ENCODE results near the gene CD14.
A peak's percentile ranks its signal among the peaks of the same experiment; 100 is the strongest.
"Not testable (repeated sequence)": the region's sequence is repeated elsewhere in the genome, so short reads cannot be mapped to it uniquely, and the experiment has no call there.

Gene CD14

GRCh38 chr5:140633021-140633471 lies at the start of gene CD14:
TSS of gene CD14 (minus strand) at chr5:140633175. CDS start at chr5:140633071, 104 bp downstream.
- DNase-seq: peak; percentile 48
- H3K9me3 Mint-ChIP-seq: peaks cover 2% of the 10 kb centered on the region
- peaks cover 46% of the 10 kb centered on the region for H3K27me3 Mint-ChIP-seq
- H3K4me3 Mint-ChIP-seq: peak within 1 kb of the TSS; percentile 77
- peaks cover 39% of the 10 kb centered on the region for H3K4me1 Mint-ChIP-seq
- CTCF ChIA-PET: interaction anchor here (0.7 to 1.4 kb wide), 4 partner anchors 8 to 484 kb away, joined by 3 to 4 read pairs (median 4); no protein-coding TSS in a partner anchor
- H3K36me3 Mint-ChIP-seq: peaks cover 1% of the 10 kb centered on the region
- H3K27ac Mint-ChIP-seq: peak within 1 kb of the TSS; percentile 69

DNA sequence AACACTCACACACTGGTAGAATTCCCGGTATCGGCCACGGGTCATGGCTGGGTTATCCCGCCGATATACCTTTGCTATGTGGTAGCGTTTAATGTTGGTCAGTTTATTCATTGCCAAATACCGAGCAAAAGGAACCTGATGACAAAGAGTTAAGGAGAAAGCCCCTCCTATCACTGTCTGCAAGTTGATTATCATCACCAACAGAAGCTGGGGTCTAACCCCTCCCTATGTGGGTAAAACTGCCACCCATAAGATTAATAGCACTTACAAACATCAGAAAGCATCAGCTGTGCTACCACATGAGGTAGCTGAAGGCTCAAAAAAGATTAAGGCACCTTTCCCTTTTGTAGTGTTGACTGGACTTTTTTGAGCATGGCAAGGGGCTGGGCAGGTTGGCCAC lies 46.0 kb upstream of the CD14 start:
- no peaks in the 10 kb centered on the region for H3K4me1 Mint-ChIP-seq
- no peaks in the 10 kb centered on the region for H3K27me3 Mint-ChIP-seq
- no peak overlapping the region for H3K27ac Mint-ChIP-seq
- H3K9me3 Mint-ChIP-seq: no peaks in the 10 kb centered on the region
- CTCF ChIA-PET: no interaction called here
- no peak for DNase-seq
- H3K36me3 Mint-ChIP-seq: peaks cover 49% of the 10 kb centered on the region
- no peak overlapping the region for H3K4me3 Mint-ChIP-seq

DNA sequence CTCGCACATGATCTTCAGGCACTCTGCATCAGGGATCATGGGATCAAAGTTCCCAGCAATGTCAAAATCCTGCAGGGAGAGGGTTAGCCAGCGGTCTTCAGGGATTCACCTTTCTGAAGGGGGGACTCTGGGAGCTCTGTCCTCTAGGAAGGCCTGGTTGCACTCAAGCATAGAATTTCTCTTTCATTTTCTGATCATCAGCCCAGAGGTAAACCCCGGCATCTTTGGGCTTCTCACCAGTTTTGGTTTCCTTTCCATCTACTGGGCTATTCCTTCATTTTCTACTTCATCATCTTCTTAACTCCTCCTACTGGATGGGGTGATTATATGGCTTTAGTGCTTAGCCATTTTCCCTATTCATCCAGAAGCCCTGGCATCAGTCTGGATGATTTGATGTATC lies 45.0 kb upstream of the CD14 start:
- no peaks in the 10 kb centered on the region for H3K9me3 Mint-ChIP-seq
- peaks cover 46% of the 10 kb centered on the region for H3K36me3 Mint-ChIP-seq
- no peaks in the 10 kb centered on the region for H3K4me1 Mint-ChIP-seq
- no peak overlapping the region for H3K27ac Mint-ChIP-seq
- no peak overlapping the region for H3K4me3 Mint-ChIP-seq
- CTCF ChIA-PET: interaction anchor here (0.6 to 0.9 kb wide), 3 partner anchors 9 to 879 kb away, joined by 3 read pairs; no protein-coding TSS in a partner anchor
- H3K27me3 Mint-ChIP-seq: no peaks in the 10 kb centered on the region
- no peak for DNase-seq

DNA sequence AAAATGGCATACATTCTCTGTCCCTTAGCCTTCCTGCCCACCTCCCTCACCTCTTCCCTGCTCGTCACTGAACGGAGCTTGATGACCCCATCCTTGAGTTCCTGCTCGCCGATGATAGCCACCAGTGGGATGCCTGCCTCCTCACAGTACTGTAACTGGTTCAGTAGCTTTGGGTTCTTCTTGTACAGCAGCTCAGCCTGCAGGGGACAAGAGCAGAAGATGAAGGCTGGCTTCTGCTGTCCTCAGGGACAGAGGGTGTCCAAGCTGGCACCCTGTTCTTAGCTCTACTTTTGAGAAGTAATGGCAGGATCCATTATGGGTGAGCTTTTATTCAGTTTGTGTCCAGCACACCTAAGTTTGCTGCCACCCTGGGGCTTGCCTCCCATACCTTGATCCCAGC lies 41.7 kb upstream of the CD14 start:
- no peaks in the 10 kb centered on the region for H3K9me3 Mint-ChIP-seq
- CTCF ChIA-PET: interaction anchor here (1.1 kb wide), 1 partner anchor 36 kb away, joined by 4 read pairs; no protein-coding TSS in a partner anchor
- H3K27ac Mint-ChIP-seq: no peak overlapping the region
- DNase-seq: no peak
- H3K4me1 Mint-ChIP-seq: no peaks in the 10 kb centered on the region
- peaks cover 47% of the 10 kb centered on the region for H3K36me3 Mint-ChIP-seq
- no peak overlapping the region for H3K4me3 Mint-ChIP-seq
- H3K27me3 Mint-ChIP-seq: no peaks in the 10 kb centered on the region

GRCh38 chr5:140674211-140674610 lies 41.2 kb upstream of the CD14 start:
- Mint-ChIP-seq H3K4me1 (no peaks in the 10 kb centered on the region), H3K9me3 (no peaks in the 10 kb centered on the region), H3K27ac (no peak overlapping the region), H3K27me3 (no peaks in the 10 kb centered on the region), H3K4me3 (no peak overlapping the region), H3K36me3 (peaks cover 48% of the 10 kb centered on the region)
- CTCF ChIA-PET: interaction anchor here (1.1 kb wide), 1 partner anchor 36 kb away, joined by 4 read pairs; no protein-coding TSS in a partner anchor
- no peak for DNase-seq

GRCh38 chr5:140673187-140673976 lies 40.4 kb upstream of the CD14 start, which contains the start of gene DND1:
TSS of gene DND1 (minus strand) at chr5:140673576. CDS start at chr5:140673542, 34 bp downstream.
- DNase-seq: no peak
- Mint-ChIP-seq H3K27ac (no peak within 1 kb of the TSS), H3K4me3 (no peak within 1 kb of the TSS), H3K27me3 (no peaks in the 10 kb centered on the region), H3K36me3 (peaks cover 53% of the 10 kb centered on the region), H3K9me3 (no peaks in the 10 kb centered on the region), H3K4me1 (no peaks in the 10 kb centered on the region)
- CTCF ChIA-PET: no interaction called here

- Mint-ChIP-seq H3K27ac (no peak overlapping the region), H3K4me3 (no peak overlapping the region), H3K27me3 (no peaks in the 10 kb centered on the region), H3K4me1 (peaks cover 7% of the 10 kb centered on the region), H3K9me3 (no peaks in the 10 kb centered on the region), H3K36me3 (peaks cover 56% of the 10 kb centered on the region)
- CTCF ChIA-PET: no interaction called here
- peak; percentile 45 for DNase-seq
These were observed 39.6 kb upstream of the CD14 start for GRCh38 chr5:140672455-140673186.

GRCh38 chr5:140671472-140672125 lies 38.6 kb upstream of the CD14 start:
- peaks cover 57% of the 10 kb centered on the region for H3K36me3 Mint-ChIP-seq
- no peaks in the 10 kb centered on the region for H3K9me3 Mint-ChIP-seq
- DNase-seq: no peak
- CTCF ChIA-PET: no interaction called here
- no peaks in the 10 kb centered on the region for H3K27me3 Mint-ChIP-seq
- H3K4me3 Mint-ChIP-seq: no peak overlapping the region
- no peak overlapping the region for H3K27ac Mint-ChIP-seq
- H3K4me1 Mint-ChIP-seq: peaks cover 17% of the 10 kb centered on the region

DNA sequence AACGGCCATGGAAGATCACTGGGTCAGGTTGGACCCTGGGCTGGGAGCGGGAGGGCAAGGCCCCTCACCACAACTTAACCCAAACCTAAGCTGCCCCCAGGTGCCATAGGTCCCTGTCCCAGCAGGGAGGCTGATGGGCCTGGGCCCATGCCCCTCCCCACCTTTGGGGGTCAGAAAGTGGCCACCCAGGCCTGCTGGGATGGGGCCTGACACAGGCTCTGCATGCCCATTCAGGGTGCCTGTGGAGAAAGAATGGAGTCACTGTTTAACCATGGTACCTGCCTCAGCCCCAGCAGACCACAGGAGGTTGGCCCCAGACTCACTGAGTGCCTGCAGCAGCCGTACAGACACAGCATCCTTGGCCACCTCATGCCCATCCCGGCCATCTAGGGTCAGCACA lies 38.1 kb upstream of the CD14 start:
- DNase-seq, CTCF ChIA-PET, H3K27me3 Mint-ChIP-seq, H3K27ac Mint-ChIP-seq, H3K9me3 Mint-ChIP-seq, H3K4me3 Mint-ChIP-seq: not testable (repeated sequence)
- Mint-ChIP-seq H3K36me3 (peaks cover 57% of the 10 kb centered on the region), H3K4me1 (peaks cover 21% of the 10 kb centered on the region)

DNA sequence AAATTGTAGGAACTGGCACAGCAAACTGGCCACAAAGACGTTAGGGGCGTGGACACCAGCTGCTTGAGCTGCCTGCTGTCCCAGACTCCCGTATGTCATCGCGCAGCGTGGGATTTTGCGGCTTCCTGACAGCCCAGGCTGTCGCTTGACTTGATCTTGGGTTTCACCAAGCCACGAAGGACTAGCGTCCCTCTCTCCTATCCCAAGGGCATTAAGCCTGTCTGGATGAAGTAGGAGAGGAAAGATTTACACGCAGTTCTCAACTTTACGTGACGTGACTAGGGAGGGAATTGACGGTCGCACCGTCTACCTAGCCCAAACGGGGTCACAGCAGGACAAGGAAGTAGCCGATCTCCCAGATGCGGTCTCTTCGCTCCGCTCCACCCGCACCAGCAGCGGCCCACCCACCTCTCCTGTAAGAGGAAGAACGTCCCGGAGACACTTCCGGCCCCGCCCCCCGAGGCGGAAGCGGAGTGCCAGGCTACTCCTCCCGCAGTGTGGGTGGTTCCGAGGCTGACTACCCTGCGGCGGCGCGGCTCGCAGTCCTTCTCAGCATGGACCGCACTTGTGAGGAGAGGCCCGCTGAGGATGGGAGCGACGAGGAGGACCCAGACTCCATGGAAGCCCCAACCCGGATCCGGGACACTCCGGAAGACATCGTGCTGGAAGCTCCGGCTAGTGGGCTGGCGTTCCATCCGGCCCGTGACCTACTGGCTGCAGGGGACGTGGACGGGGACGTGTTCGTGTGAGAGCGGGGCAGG lies 31.6 kb upstream of the CD14 start, which contains the start of gene WDR55:
Gene WDR55, plus strand, starts transcription at position 546 of the 761 bp plus-strand sequence. Its CDS starts 9 bp downstream, at position 555.
- H3K9me3 Mint-ChIP-seq: no peaks in the 10 kb centered on the region
- CTCF ChIA-PET: interaction anchor here (1.3 kb wide), 2 partner anchors 13 to 38 kb away, joined by 3 read pairs; no protein-coding TSS in a partner anchor
- H3K27ac Mint-ChIP-seq: peak within 1 kb of the TSS; percentile 96
- DNase-seq: peak; percentile 98
- peaks cover 75% of the 10 kb centered on the region for H3K36me3 Mint-ChIP-seq
- peaks cover 49% of the 10 kb centered on the region for H3K4me1 Mint-ChIP-seq
- H3K27me3 Mint-ChIP-seq: peaks cover 3% of the 10 kb centered on the region
- H3K4me3 Mint-ChIP-seq: peak within 1 kb of the TSS; percentile 94

DNA sequence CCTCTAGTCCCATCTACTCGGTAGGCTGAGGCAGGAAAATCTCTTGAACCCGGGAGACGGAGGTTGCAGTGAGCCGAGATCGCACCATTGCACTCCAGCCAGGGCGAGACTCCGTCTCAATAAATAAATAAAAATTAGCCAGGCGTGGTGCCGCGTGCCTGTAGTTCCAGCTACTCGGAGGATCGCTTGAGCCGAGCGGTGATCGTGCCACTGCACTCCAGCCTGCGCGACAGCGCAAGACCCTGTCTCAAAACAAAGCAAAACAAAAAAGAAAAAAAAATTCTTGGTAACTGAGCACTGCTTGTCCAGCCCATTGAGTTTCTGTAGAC lies 31.0 kb upstream of the CD14 start:
- no peaks in the 10 kb centered on the region for H3K9me3 Mint-ChIP-seq
- CTCF ChIA-PET: interaction anchor here (1.3 kb wide), 1 partner anchor 39 kb away, joined by 3 read pairs; no protein-coding TSS in a partner anchor
- H3K4me1 Mint-ChIP-seq: peaks cover 49% of the 10 kb centered on the region
- no peak for DNase-seq
- H3K4me3 Mint-ChIP-seq: peak overlapping the region; percentile 94
- peaks cover 74% of the 10 kb centered on the region for H3K36me3 Mint-ChIP-seq
- H3K27me3 Mint-ChIP-seq: peaks cover 3% of the 10 kb centered on the region
- H3K27ac Mint-ChIP-seq: peak overlapping the region; percentile 96

DNA sequence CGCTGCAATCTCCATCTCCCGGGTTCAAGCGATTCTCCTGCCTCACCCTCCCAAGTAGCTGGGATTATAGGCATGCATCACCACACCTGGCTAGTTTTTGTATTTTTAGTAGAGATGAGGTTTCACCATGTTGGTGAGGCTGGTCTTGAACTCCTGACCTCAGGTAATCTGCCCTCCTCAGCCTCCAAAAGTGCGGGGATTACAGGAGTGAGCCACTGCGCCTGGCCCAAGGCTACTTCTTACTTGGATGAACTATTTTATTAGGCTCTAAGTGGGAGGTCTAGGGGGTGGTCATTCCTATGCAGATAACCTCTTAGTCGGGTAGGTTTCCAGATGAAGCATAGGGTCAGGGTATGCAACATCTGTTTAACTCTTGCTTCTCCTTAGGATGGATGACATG lies 27.4 kb upstream of the CD14 start:
- H3K27me3 Mint-ChIP-seq, DNase-seq, H3K4me3 Mint-ChIP-seq, H3K27ac Mint-ChIP-seq, CTCF ChIA-PET, H3K9me3 Mint-ChIP-seq: not testable (repeated sequence)
- Mint-ChIP-seq H3K36me3 (peaks cover 69% of the 10 kb centered on the region), H3K4me1 (peaks cover 23% of the 10 kb centered on the region)

GRCh38 chr5:140658870-140659269 lies 25.9 kb upstream of the CD14 start:
- Mint-ChIP-seq H3K36me3 (peaks cover 79% of the 10 kb centered on the region), H3K9me3 (no peaks in the 10 kb centered on the region), H3K27ac (no peak overlapping the region), H3K4me1 (peaks cover 15% of the 10 kb centered on the region), H3K4me3 (no peak overlapping the region), H3K27me3 (no peaks in the 10 kb centered on the region)
- DNase-seq: no peak
- CTCF ChIA-PET: interaction anchor here (1.2 kb wide), 1 partner anchor 10 kb away, joined by 3 read pairs; no protein-coding TSS in a partner anchor

Measured in activated naive CD4-positive, alpha-beta T cell treated with anti-CD3 and anti-CD28 coated beads, Interleukin-2, amount 10 ng/mL, durations not matched to agents 7 days and 5 days (primary cell).